OCI-LY3 (cell line): Measurements from ENCODE around the gene TDRD7.

ENCODE experiments used
- EZH2phosphoT487 ChIP-seq: fragments of 200-600 bp; shearing (Covaris generic); IDR thresholded peaks from 2 replicates; pipeline ENCODE4 v1.6.1; 2018; ENCODE audit warnings: antibody characterized with exemption, mixed run types, low read depth
- TF ChIP-seq, protein P1 (sequence below): fragments of 200-600, 300-600 bp; sonication (generic); IDR thresholded peaks from 2 replicates; pipeline ENCODE4 v1.5.1; 2014; ENCODE audit warnings: antibody characterized with exemption, low read length, low read depth

DNA sequence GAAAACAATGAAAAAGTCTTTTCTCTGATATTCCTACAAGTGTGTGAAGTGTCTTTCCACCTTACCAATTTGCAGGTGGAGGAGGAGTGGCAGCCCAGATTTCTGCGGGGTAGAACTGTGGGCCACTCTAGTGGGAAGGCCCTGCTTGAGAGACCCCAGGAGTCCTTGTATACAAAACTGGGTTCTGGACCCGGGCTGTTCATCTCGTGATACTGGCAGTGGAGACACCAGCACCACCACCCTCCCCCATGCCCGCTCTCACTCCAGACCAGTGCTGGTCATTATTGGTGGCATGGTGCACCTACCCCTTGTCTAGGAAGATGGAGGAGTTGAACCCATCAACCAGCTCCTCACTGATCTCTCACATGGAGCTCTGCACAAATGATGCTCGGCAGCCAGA, 16.2 kb upstream of the TDRD7 start:
- TF ChIP-seq, protein P1, sequence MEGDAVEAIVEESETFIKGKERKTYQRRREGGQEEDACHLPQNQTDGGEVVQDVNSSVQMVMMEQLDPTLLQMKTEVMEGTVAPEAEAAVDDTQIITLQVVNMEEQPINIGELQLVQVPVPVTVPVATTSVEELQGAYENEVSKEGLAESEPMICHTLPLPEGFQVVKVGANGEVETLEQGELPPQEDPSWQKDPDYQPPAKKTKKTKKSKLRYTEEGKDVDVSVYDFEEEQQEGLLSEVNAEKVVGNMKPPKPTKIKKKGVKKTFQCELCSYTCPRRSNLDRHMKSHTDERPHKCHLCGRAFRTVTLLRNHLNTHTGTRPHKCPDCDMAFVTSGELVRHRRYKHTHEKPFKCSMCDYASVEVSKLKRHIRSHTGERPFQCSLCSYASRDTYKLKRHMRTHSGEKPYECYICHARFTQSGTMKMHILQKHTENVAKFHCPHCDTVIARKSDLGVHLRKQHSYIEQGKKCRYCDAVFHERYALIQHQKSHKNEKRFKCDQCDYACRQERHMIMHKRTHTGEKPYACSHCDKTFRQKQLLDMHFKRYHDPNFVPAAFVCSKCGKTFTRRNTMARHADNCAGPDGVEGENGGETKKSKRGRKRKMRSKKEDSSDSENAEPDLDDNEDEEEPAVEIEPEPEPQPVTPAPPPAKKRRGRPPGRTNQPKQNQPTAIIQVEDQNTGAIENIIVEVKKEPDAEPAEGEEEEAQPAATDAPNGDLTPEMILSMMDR: no peak
- no peak for TF ChIP-seq EZH2phosphoT487
